Lower leg skin (tissue), 4 donors: Measurements from ENCODE around the gene GPC1. TPM values are rescaled to one million over a fixed set of nuclear protein-coding genes. Genes with fewer than 3 reads are reported as not detected.

ENCODE experiments used
- DNase-seq, 2 donors: peaks; one replicate each; pipeline ENCODE4 v3.0.0-alpha.2; 2019; ENCODE audit warnings: low spot score in 2 of 2
- H3K4me3 ChIP-seq: fragments of 200-600 bp; sonication (generic); 2 replicates; pipeline ENCODE4 v1.5.1; 2017; ENCODE audit warnings: mild to moderate bottlenecking, low read depth; ENCODE audit not compliant: poor library complexity, severe bottlenecking
- CTCF ChIP-seq, 3 donors: fragments of 450-650 bp; IDR thresholded peaks; one replicate each; pipeline ENCODE4 v1.5.1; 2016; ENCODE audit warnings: antibody characterized with exemption in 3 of 3, mild to moderate bottlenecking in 3 of 3, moderate library complexity in 2 of 3
- POLR2A ChIP-seq, 2 donors: fragments of 450-650 bp; IDR thresholded peaks; one replicate each; pipeline ENCODE4 v1.6.1; 2016 to 2017; ENCODE audit warnings: antibody characterized with exemption in 2 of 2, mild to moderate bottlenecking in 1 of 2, moderate library complexity in 1 of 2
- WGBS, 2 donors: methylation state at CpG; one replicate each; pipeline ENCODE4 v1.1.5; 2018; 5-methylcytosine and 5-hydroxymethylcytosine counted together
- intact Hi-C: fragments of 100-400 bp; cut with DNase I; formaldehyde crosslinking; loops from one replicate; pipeline ENCODE4 v1.15.0; 2023; ENCODE audit warnings: low total_unique reads
- total RNA-seq, 4 donors: library from RNA; depleted of rRNA; stranded (reverse); fragments of >200 nt; gene quantifications; one replicate each; pipeline ENCODE4 v1.1.0, GENCODE V29; 2016

The GPC1 gene
- total RNA-seq, 4 donors from 2014 or later = 87.6 to 145 (median 114) TPM

- H3K4me3 ChIP-seq = no peak overlapping the region
- intact Hi-C loops = no loop called here
- TF ChIP-seq CTCF (IDR thresholded peaks at IDR 0.05) = no peak
- TF ChIP-seq POLR2A (IDR thresholded peaks at IDR 0.05) = no peak
- 79 to 81% methylated on average over 12 of the region's 12 CpGs for WGBS, 2 donors
- no peak for DNase-seq
Observed at GRCh38 chr2:240479111-240479501, 43.6 kb downstream of the GPC1 start.

GRCh38 chr2:240480834-240481623 lies 45.6 kb downstream of the GPC1 start:
- 90 to 91% methylated on average over 21 to 25 of the region's 25 CpGs for WGBS, 2 donors
- DNase-seq = peak in 1 of 2 donors; percentile 79
- intact Hi-C loops = no loop called here
- no peak for TF ChIP-seq CTCF (IDR thresholded peaks at IDR 0.05)
- no peak for TF ChIP-seq POLR2A (IDR thresholded peaks at IDR 0.05)
- no peak overlapping the region for H3K4me3 ChIP-seq

GRCh38 chr2:240481720-240482119 lies 46.3 kb downstream of the GPC1 start:
- no peak for DNase-seq
- TF ChIP-seq CTCF (IDR thresholded peaks at IDR 0.05) (no peak), POLR2A (IDR thresholded peaks at IDR 0.05) (no peak)
- intact Hi-C loops = no loop called here
- 64 to 78% methylated on average over 5 of the region's 5 CpGs for WGBS, 2 donors
- no peak overlapping the region for H3K4me3 ChIP-seq

- intact Hi-C loops = no loop called here
- TF ChIP-seq POLR2A (IDR thresholded peaks at IDR 0.05) = no peak
- TF ChIP-seq CTCF (IDR thresholded peaks at IDR 0.05) = no peak
- peak in 1 of 2 donors; percentile 74 for DNase-seq
- 87 to 88% methylated on average over 11 of the region's 11 CpGs for whole genome bisulfite sequencing, 2 donors
- H3K4me3 ChIP-seq = no peak overlapping the region
Observed at GRCh38 chr2:240482141-240482540, 46.7 kb downstream of the GPC1 start.

GRCh38 chr2:240491483-240491882 lies 56.0 kb downstream of the GPC1 start:
- TF ChIP-seq POLR2A (IDR thresholded peaks at IDR 0.05) (no peak), CTCF (IDR thresholded peaks at IDR 0.05) (no peak)
- H3K4me3 ChIP-seq = no peak overlapping the region
- intact Hi-C loops = no loop called here
- WGBS, 2 donors = 78 to 80% methylated on average over 2 of the region's 2 CpGs
- no peak for DNase-seq
